Activated CD4-positive, alpha-beta memory T cell treated with anti-CD3 and anti-CD28 coated beads, Interleukin-2, amount 10 ng/mL, durations not matched to agents 7 days and 5 days (primary cell): Measurements from ENCODE around the gene SAMD14. TPM values are rescaled to one million over a fixed set of nuclear protein-coding genes. Genes with fewer than 3 reads are reported as not detected.
A peak's percentile ranks its signal among the peaks of the same experiment; 100 is the strongest.

Source experiments
- CTCF ChIA-PET: fragments of 350-600 bp; sonication (Branson Sonifier 250); formaldehyde crosslinking; loops from one replicate; lab custom pipeline; 2021; ENCODE audit warnings: antibody characterized with exemption, inconsistent platforms; lab: Charles Lee
- POLR2A ChIA-PET: fragments of 350-600 bp; sonication (Branson Sonifier 250); formaldehyde crosslinking; loops from one replicate; lab custom pipeline; 2021; ENCODE audit warnings: antibody characterized with exemption; lab: Charles Lee
- DNase-seq: peaks from one replicate; pipeline ENCODE4 v3.0.0-alpha.2; 2020
- H3K27ac Mint-ChIP-seq: one replicate; pipeline ENCODE4 v1.8.0; 2021; ENCODE audit warnings: mild to moderate bottlenecking, mixed read lengths
- H3K27me3 Mint-ChIP-seq: one replicate; pipeline ENCODE4 v1.8.0; 2021; ENCODE audit warnings: mixed read lengths
- H3K36me3 Mint-ChIP-seq: one replicate; pipeline ENCODE4 v1.8.0; 2021; ENCODE audit warnings: low read depth, mixed read lengths
- H3K4me1 Mint-ChIP-seq: one replicate; pipeline ENCODE4 v1.8.0; 2021; ENCODE audit warnings: mixed read lengths
- H3K4me3 Mint-ChIP-seq: one replicate; pipeline ENCODE4 v1.8.0; 2021; ENCODE audit warnings: mild to moderate bottlenecking, mixed read lengths
- H3K9me3 Mint-ChIP-seq: one replicate; pipeline ENCODE4 v1.8.0; 2021; ENCODE audit warnings: mixed read lengths
- total RNA-seq, 2 experiments: library from RNA; stranded (reverse); gene quantifications; one replicate each; pipeline ENCODE4 v1.2.3, GENCODE V29; 2021

The SAMD14 gene
- total RNA-seq, 2 experiments from 2014 or later = 0.68 to 1.3 TPM

DNA sequence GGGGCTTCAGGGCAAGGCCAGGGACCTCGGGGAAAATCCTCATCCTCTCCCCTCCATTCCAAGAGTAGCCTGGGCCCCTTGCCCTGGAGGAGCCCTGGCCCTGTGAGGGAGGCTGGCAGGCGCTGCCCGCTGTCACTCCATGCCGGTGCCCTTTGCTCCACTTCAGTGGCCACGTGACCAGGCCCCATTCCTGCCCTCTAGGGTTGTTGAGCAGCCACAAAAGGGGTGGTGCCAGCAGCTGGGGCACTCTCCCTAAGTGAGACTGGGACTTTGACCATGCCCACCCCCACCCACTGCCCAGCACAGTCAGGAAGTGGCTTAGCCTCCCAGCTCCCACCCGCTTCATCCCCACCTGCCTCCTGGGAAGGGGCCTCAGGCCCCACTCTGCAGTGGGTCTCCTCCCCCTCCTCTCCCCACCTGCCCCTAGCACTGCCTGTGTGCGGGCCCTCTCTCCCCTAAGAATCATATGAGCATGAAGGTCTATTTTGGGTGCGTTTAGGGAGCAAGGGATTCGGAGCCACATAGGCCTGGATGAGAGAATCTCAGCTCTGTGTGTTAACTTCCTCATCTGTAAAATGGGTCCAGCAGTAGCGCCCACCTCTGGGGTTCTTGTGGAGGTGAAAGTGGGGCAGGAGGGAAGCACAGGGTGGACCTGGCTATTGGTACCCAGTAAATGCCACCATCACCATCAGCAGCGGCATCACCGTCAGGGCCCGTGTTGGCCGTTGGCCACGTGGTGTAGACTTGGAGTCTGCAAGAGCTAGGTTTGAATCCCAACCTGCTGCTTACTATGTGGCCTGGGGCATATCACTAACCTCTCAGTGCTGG lies 27.6 kb downstream of the SAMD14 start:
- no peak for DNase-seq
- Mint-ChIP-seq H3K9me3 (no peaks in the 10 kb centered on the region), H3K27me3 (no peaks in the 10 kb centered on the region), H3K27ac (no peak overlapping the region), H3K4me1 (peaks cover 5% of the 10 kb centered on the region), H3K4me3 (no peak overlapping the region), H3K36me3 (peaks cover 3% of the 10 kb centered on the region)
- CTCF ChIA-PET = interaction anchor here (1.4 to 2.2 kb wide), 2 partner anchors 8 to 12 kb away, joined by 3 to 16 read pairs; partner anchors contain the start of gene PDK2
- POLR2A ChIA-PET = no interaction called here

DNA sequence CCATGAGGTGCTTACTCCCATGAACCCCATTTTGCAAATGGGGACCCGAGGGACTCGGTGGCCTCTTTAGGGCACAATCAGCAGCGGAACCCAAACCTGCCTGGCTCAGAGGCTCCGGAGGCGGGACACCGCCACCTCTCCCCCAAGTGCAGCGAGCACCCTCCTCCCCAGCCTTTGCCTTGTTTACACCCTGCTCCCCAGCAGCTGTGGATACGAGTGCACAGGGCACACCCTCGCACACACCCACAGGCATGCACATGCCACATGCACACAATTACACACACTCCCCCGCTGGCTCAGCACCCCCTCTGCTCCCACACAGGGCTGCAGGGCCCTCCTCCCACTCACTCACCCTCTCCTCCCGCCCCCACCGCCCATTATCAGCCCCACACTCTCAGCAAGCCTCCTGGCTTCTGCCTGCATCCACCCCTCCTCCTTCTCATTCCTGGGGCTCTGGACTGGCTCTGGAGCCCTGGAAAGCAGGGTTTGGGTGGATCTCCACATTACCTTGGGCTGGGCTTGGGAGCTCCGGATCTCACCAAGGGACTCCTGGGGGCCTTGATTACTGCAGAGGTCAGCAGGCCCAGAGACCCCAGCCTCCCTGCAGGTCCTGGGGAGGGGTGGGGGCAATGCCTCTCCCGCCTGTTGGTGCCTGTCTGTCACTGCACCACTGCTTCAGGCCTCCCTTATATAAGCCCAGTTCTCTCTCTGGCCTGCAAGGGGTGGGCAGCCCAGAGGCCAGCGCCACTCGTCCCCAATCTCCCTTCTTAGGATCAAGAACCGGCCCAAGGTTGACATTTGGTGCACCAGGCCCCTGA lies 28.4 kb downstream of the SAMD14 start:
- no peak for DNase-seq
- ChIA-PET CTCF (no interaction called here), POLR2A (no interaction called here)
- H3K4me3 Mint-ChIP-seq = no peak overlapping the region
- H3K27ac Mint-ChIP-seq = no peak overlapping the region
- peaks cover 3% of the 10 kb centered on the region for H3K36me3 Mint-ChIP-seq
- no peaks in the 10 kb centered on the region for H3K27me3 Mint-ChIP-seq
- H3K9me3 Mint-ChIP-seq = no peaks in the 10 kb centered on the region
- peaks cover 8% of the 10 kb centered on the region for H3K4me1 Mint-ChIP-seq

DNA sequence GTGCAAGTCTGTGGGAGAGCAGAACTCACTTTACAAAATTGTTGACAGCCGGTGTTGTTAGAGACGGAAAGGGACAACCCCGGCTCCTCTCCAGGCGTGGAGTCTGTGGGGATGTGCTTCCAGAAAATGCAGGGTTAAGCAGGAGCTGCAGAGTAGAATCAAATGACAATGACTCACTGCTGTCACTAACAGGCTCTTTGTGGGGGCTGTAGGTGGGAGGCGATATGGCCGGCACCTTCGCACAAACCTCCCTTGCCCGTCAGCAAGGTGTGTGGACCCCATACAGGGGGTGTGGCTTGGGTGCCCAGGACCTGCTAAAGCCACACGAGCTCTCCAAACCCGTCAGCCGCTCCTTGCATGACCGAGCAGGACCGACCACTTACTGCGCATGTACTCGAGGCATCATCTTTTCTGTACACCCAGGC lies 29.0 kb downstream of the SAMD14 start:
- POLR2A ChIA-PET = no interaction called here
- Mint-ChIP-seq H3K4me3 (no peak overlapping the region), H3K36me3 (peaks cover 3% of the 10 kb centered on the region), H3K9me3 (no peaks in the 10 kb centered on the region), H3K4me1 (peaks cover 14% of the 10 kb centered on the region), H3K27me3 (no peaks in the 10 kb centered on the region), H3K27ac (no peak overlapping the region)
- CTCF ChIA-PET = interaction anchor here (0.8 kb wide), 1 partner anchor 14 kb away, joined by 3 read pairs; no protein-coding TSS in a partner anchor
- no peak for DNase-seq

DNA sequence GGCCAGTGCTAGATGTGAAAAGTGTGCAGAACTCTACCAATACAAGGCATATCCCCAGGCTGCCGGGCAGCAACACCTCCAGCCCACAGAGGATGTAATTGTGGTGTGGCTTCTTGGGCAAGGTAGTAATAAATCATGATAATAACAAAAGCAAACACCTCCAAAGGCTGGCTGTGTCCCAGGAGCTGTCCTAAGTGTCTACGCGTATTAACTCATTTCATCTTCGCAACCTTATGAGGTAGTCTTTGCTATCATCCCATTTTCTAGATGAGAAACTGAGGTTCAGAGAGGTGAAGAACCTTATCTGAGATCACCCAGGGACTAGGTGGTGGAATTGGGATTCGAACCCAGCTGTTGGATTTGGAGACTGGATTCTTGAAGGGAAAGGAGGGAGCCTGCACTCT lies 29.5 kb downstream of the SAMD14 start:
- POLR2A ChIA-PET = no interaction called here

DNA sequence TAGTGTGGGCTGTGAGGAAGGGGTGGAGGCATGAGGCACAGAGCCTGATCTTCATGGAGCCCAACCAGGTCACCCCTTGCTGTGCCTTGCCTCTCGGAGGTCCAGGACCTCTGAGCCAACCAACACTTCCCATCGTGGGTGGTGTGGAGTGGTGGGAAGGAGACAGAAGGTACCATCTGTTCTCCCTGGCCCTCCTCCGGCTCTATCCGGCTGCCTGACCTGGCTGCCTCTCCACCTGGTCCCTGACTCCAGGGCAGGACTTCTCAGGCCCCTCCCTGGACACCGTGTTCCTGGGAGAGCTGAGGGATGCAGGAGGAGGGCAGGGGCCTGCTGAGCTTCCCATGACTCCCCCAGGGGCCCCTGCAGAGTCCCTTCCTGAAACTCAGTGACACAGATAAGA lies 31.0 kb downstream of the SAMD14 start:
- Mint-ChIP-seq H3K27ac (no peak overlapping the region), H3K4me3 (no peak overlapping the region), H3K9me3 (no peaks in the 10 kb centered on the region), H3K4me1 (peaks cover 23% of the 10 kb centered on the region), H3K36me3 (peaks cover 3% of the 10 kb centered on the region), H3K27me3 (no peaks in the 10 kb centered on the region)
- DNase-seq = no peak
- ChIA-PET POLR2A (no interaction called here), CTCF (interaction anchor here (0.9 to 1.6 kb wide), 2 partner anchors 73 to 101 kb away, joined by 3 read pairs; no protein-coding TSS in a partner anchor)

More for the DNA sequence above, 29.5 kb downstream of the SAMD14 start:
- no peaks in the 10 kb centered on the region for H3K9me3 Mint-ChIP-seq
- no peak overlapping the region for H3K27ac Mint-ChIP-seq
- no peak overlapping the region for H3K4me3 Mint-ChIP-seq
- peaks cover 18% of the 10 kb centered on the region for H3K4me1 Mint-ChIP-seq
- no peak for DNase-seq
- CTCF ChIA-PET = interaction anchor here (0.8 kb wide), 1 partner anchor 13 kb away, joined by 3 read pairs; no protein-coding TSS in a partner anchor
- no peaks in the 10 kb centered on the region for H3K27me3 Mint-ChIP-seq
- peaks cover 3% of the 10 kb centered on the region for H3K36me3 Mint-ChIP-seq

DNA sequence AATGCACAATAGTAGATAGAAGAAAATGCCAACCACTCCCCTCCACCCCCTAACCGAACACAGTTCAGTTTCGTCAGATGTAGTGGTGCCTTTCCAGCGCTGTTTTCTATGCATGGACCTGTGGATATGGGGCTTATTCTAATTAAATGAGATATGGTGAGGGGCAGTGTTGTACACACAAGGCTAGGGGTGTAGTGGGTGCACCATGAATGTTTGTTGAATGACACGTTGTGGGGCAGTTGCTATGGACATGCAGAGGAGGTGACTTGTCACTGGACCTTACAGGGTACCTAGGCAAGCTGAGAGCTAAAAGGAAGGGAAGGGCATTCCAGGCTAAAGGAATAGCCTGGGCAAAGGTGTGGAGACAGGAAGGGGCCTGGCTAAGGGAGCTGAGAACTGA lies 31.4 kb downstream of the SAMD14 start:
- Mint-ChIP-seq H3K4me1 (peaks cover 23% of the 10 kb centered on the region), H3K9me3 (no peaks in the 10 kb centered on the region), H3K4me3 (no peak overlapping the region), H3K27ac (no peak overlapping the region), H3K36me3 (peaks cover 3% of the 10 kb centered on the region), H3K27me3 (no peaks in the 10 kb centered on the region)
- ChIA-PET CTCF (interaction anchor here (0.9 to 1.6 kb wide), 2 partner anchors 73 to 102 kb away, joined by 3 read pairs; no protein-coding TSS in a partner anchor), POLR2A (no interaction called here)
- DNase-seq = no peak

DNA sequence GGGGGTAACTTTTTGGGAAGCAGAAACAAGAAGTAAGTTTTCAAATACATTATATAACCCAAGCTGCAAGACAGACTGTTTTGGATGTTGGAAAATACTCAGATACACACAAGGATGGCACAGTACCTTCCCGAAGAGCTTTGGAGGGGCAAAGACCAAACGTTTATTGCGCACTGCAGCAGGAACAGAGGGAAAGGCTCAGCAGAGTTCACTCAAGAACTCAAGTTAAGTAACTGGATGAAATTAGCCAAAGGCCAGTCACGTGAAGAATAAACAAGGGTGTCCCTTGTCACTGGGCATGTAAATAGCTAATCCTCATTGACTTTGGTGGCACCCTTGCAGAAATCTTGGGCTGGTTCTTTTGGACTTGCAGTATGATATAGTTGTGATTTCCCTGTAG lies 32.0 kb downstream of the SAMD14 start:
- peaks cover 3% of the 10 kb centered on the region for H3K36me3 Mint-ChIP-seq
- H3K4me1 Mint-ChIP-seq = peaks cover 23% of the 10 kb centered on the region
- CTCF ChIA-PET = interaction anchor here (0.7 to 1.6 kb wide), 3 partner anchors 10 to 103 kb away, joined by 3 read pairs; no protein-coding TSS in a partner anchor
- no peak overlapping the region for H3K4me3 Mint-ChIP-seq
- DNase-seq = no peak
- no peak overlapping the region for H3K27ac Mint-ChIP-seq
- no peaks in the 10 kb centered on the region for H3K9me3 Mint-ChIP-seq
- POLR2A ChIA-PET = no interaction called here
- no peaks in the 10 kb centered on the region for H3K27me3 Mint-ChIP-seq

DNA sequence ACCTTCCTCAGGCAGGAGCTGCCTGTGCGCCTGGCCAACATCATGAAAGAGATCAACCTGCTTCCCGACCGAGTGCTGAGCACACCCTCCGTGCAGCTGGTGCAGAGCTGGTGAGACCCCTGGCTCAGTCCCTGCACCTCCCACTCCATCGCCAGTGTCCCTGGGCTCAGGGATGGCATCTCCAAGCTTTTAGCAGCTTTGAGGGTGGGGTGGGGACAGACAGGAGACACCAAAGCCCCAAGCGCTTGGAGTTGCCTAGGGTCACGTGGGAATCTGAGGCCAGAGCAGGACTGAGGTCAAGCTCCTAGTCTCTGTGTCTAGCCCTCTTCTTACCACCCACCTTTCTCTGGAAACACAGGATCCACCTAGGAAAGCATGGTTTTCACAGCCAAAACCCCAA lies 32.5 kb downstream of the SAMD14 start:
- Mint-ChIP-seq H3K27ac (no peak overlapping the region), H3K36me3 (peaks cover 3% of the 10 kb centered on the region), H3K4me3 (no peak overlapping the region), H3K9me3 (no peaks in the 10 kb centered on the region), H3K27me3 (no peaks in the 10 kb centered on the region), H3K4me1 (peaks cover 23% of the 10 kb centered on the region)
- no peak for DNase-seq
- ChIA-PET CTCF (interaction anchor here (0.7 kb wide), 1 partner anchor 10 kb away, joined by 3 read pairs; no protein-coding TSS in a partner anchor), POLR2A (no interaction called here)

DNA sequence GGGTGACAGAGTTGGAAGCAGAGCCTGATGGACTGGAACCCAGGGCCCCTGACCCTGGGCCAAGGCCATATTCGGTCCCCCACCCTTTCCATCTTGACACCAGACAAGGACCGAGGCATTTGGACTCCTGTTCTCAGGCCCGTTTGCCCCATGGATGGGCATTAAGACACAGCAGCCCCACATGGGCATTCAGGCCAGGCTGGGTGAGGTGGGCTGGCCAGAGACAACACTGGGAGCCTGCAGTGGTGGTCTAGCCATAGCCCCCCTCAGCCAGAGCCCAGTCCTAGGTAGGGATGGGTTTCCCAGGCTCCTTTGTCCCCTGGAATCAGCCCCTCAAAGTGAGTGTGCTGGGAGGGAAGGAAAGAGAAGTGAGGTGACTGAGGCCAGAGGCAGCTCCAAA lies 33.2 kb downstream of the SAMD14 start:
- ChIA-PET POLR2A (interaction anchor here (1.0 kb wide), 1 partner anchor 10 kb away, joined by 3 read pairs; no protein-coding TSS in a partner anchor), CTCF (interaction anchor here (0.6 to 1.0 kb wide), 2 partner anchors 9 to 54 kb away, joined by 4 to 5 read pairs; partner anchors contain the start of gene PPP1R9B)
- Mint-ChIP-seq H3K36me3 (peaks cover 3% of the 10 kb centered on the region), H3K9me3 (no peaks in the 10 kb centered on the region), H3K27ac (no peak overlapping the region), H3K27me3 (no peaks in the 10 kb centered on the region), H3K4me3 (no peak overlapping the region), H3K4me1 (peaks cover 23% of the 10 kb centered on the region)
- no peak for DNase-seq

DNA sequence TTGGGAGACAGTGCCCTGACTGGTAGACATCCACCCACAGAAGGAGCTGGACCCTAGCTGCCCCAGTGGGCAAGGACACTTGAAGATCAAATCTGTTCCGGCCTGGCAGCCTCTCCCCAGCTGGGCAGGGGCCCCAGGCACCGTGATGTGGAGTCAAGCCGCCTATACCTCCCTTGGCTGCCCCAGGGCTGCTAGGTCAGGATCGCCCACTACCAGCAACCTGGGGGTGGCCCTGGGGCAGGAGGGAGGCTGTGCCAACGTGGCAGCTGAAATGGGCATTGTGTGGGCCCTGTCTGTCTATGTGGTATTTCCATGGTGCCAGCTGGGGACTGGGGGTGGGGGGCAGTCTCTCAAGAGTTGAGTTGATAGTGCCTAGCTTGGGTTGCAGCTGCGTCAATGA lies 33.9 kb downstream of the SAMD14 start:
- H3K9me3 Mint-ChIP-seq = no peaks in the 10 kb centered on the region
- H3K27me3 Mint-ChIP-seq = no peaks in the 10 kb centered on the region
- H3K4me3 Mint-ChIP-seq = peak overlapping the region; percentile 79
- no peak overlapping the region for H3K27ac Mint-ChIP-seq
- CTCF ChIA-PET = interaction anchor here (0.6 to 1.0 kb wide), 2 partner anchors 9 to 55 kb away, joined by 4 to 5 read pairs; partner anchors contain the start of gene PPP1R9B
- POLR2A ChIA-PET = interaction anchor here (1.0 kb wide), 1 partner anchor 9 kb away, joined by 3 read pairs; no protein-coding TSS in a partner anchor
- peaks cover 3% of the 10 kb centered on the region for H3K36me3 Mint-ChIP-seq
- peaks cover 23% of the 10 kb centered on the region for H3K4me1 Mint-ChIP-seq
- DNase-seq = no peak

DNA sequence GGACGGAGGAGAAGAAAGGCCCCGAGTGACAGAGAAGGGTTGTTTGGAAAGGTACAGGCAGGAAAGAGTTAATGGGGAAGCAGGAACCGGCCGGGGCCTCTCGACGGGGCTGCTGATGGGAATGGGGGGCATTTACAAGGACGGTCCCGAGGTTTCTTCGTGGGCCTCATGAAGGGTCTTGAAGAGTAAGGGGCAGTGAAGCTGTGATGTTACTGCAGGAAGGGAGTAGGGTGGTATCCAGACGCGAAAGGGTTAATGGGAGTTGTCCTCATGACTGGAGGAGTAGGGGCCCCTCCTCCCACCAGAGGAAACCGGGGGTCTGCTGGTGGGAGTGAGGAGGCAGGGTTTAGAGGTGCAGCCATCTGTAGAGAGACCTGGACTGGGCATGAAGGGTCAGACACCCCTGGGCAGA lies 34.3 kb downstream of the SAMD14 start:
- Mint-ChIP-seq H3K9me3 (no peaks in the 10 kb centered on the region), H3K4me1 (peaks cover 23% of the 10 kb centered on the region), H3K36me3 (peaks cover 3% of the 10 kb centered on the region), H3K27me3 (no peaks in the 10 kb centered on the region), H3K4me3 (peak overlapping the region; percentile 79), H3K27ac (peak overlapping the region; percentile 76)
- no peak for DNase-seq
- ChIA-PET CTCF (interaction anchor here (1.0 kb wide), 1 partner anchor 8 kb away, joined by 4 read pairs; no protein-coding TSS in a partner anchor), POLR2A (interaction anchor here (1.0 to 1.4 kb wide), 2 partner anchors 9 to 75 kb away, joined by 3 to 4 read pairs; no protein-coding TSS in a partner anchor)
